ENCODE data around the gene PMVK. TPM values are rescaled to one million over a fixed set of nuclear protein-coding genes. Genes with fewer than 3 reads are reported as not detected.
A peak's percentile ranks its signal among the peaks of the same experiment; 100 is the strongest.

PMVK gene
- total RNA-seq, 1 donor from 2014 or later: 9.6 TPM

GRCh38 chr1:154969246-154969645, 32.7 kb upstream of the PMVK start:
- intact Hi-C loops (cut with DNase I): no loop called here
- peak overlapping the region; percentile 95 to 99 for H3K27ac ChIP-seq
- no peaks in the 10 kb centered on the region for H3K27me3 ChIP-seq
- no peak for DNase-seq (ENCODE audit: low spot score in 2 of 2)
- H3K4me1 ChIP-seq: peaks cover 22 to 35% of the 10 kb centered on the region in 2 donors
- H3K9me3 ChIP-seq: no peaks in the 10 kb centered on the region
- H3K36me3 ChIP-seq: peaks cover 33 to 46% of the 10 kb centered on the region in 2 donors
- TF ChIP-seq, protein P1, sequence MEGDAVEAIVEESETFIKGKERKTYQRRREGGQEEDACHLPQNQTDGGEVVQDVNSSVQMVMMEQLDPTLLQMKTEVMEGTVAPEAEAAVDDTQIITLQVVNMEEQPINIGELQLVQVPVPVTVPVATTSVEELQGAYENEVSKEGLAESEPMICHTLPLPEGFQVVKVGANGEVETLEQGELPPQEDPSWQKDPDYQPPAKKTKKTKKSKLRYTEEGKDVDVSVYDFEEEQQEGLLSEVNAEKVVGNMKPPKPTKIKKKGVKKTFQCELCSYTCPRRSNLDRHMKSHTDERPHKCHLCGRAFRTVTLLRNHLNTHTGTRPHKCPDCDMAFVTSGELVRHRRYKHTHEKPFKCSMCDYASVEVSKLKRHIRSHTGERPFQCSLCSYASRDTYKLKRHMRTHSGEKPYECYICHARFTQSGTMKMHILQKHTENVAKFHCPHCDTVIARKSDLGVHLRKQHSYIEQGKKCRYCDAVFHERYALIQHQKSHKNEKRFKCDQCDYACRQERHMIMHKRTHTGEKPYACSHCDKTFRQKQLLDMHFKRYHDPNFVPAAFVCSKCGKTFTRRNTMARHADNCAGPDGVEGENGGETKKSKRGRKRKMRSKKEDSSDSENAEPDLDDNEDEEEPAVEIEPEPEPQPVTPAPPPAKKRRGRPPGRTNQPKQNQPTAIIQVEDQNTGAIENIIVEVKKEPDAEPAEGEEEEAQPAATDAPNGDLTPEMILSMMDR (IDR thresholded peaks at IDR 0.05): no peak
- H3K4me3 ChIP-seq: peak overlapping the region; percentile 61 to 82

- DNase-seq (ENCODE audit: low spot score in 2 of 2): no peak
- H3K27ac ChIP-seq: peak overlapping the region; percentile 95 to 99
- no peak overlapping the region for H3K4me3 ChIP-seq
- H3K27me3 ChIP-seq: no peaks in the 10 kb centered on the region
- H3K36me3 ChIP-seq: peaks cover 38 to 51% of the 10 kb centered on the region in 2 donors
- TF ChIP-seq, protein P1 (IDR thresholded peaks at IDR 0.05): no peak
- H3K4me1 ChIP-seq: peaks cover 22 to 35% of the 10 kb centered on the region in 2 donors
- no peaks in the 10 kb centered on the region for H3K9me3 ChIP-seq
- intact Hi-C loops (cut with DNase I): no loop called here
Observed at GRCh38 chr1:154968731-154969130, 32.2 kb upstream of the PMVK start.

DNA sequence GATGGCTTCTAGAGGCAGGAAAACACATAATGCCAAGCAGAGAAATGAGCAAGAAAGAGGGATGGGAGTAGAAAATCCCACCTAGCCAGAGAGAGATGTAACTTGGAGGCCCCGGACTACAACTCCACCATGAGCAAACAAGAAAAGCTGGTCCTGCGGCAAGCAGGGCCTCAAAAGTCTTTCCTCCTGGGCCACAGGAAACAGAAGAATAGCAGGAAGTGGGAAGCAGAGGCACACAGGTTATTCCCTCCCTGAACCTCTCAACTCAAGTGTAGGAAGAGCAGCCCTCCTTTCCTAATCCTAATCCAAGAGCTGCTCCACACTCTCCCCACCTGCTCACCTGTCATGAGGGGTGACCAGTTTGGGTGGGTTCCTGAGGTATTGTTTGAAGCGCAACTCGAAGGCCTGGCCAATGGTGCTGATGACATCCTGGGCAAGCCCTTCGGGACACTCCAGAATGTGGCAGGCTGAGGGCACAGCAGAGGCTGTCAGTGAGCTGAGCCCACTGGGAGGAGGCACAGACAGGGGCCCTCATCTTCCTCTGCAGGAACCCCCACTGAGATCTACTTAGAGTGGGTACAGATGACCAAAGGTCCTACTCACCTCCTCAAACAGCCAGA, 30.9 kb upstream of the PMVK start:
- peak overlapping the region; percentile 95 to 99 for H3K27ac ChIP-seq
- H3K4me3 ChIP-seq: no peak overlapping the region
- H3K27me3 ChIP-seq: no peaks in the 10 kb centered on the region
- DNase-seq (ENCODE audit: low spot score in 2 of 2): no peak
- peaks cover 19 to 35% of the 10 kb centered on the region in 2 donors for H3K4me1 ChIP-seq
- TF ChIP-seq, protein P1 (IDR thresholded peaks at IDR 0.05): no peak
- intact Hi-C loops (cut with DNase I): no loop called here
- no peaks in the 10 kb centered on the region for H3K9me3 ChIP-seq
- H3K36me3 ChIP-seq: peaks cover 42 to 62% of the 10 kb centered on the region in 2 donors

GRCh38 chr1:154966111-154966510, 29.6 kb upstream of the PMVK start:
- no peak overlapping the region for H3K4me3 ChIP-seq
- no peaks in the 10 kb centered on the region for H3K27me3 ChIP-seq
- peaks cover 42 to 62% of the 10 kb centered on the region in 2 donors for H3K36me3 ChIP-seq
- peak overlapping the region in 1 of 2 donors; percentile 95 for H3K27ac ChIP-seq
- intact Hi-C loops (cut with DNase I): no loop called here
- H3K4me1 ChIP-seq: peaks cover 5 to 26% of the 10 kb centered on the region in 2 donors
- TF ChIP-seq, protein P1 (IDR thresholded peaks at IDR 0.05): no peak
- no peaks in the 10 kb centered on the region for H3K9me3 ChIP-seq
- DNase-seq (ENCODE audit: low spot score in 2 of 2): no peak

GRCh38 chr1:154964359-154964758, 27.8 kb upstream of the PMVK start:
- intact Hi-C loops (cut with DNase I): no loop called here
- H3K36me3 ChIP-seq: peaks cover 44 to 66% of the 10 kb centered on the region in 2 donors
- H3K27ac ChIP-seq: no peak overlapping the region
- no peak for DNase-seq (ENCODE audit: low spot score in 2 of 2)
- no peaks in the 10 kb centered on the region for H3K9me3 ChIP-seq
- peaks cover 3 to 23% of the 10 kb centered on the region in 2 donors for H3K4me1 ChIP-seq
- H3K4me3 ChIP-seq: no peak overlapping the region
- H3K27me3 ChIP-seq: no peaks in the 10 kb centered on the region
- TF ChIP-seq, protein P1 (IDR thresholded peaks at IDR 0.05): no peak
